ENCODE measurements around the gene RDH13. TPM values are rescaled to one million over a fixed set of nuclear protein-coding genes. Genes with fewer than 3 reads are reported as not detected.

The RDH13 gene
- total RNA-seq, 1 donor, result 12.7 TPM

GRCh38 chr19:55047951-55048350, 15.0 kb downstream of the RDH13 start:
- Histone ChIP-seq H3K27me3 (ENCODE audit: insufficient read depth, low read length) (no peaks in the 10 kb centered on the region), H2AFZ (ENCODE audit: low read length) (no peak overlapping the region), H3K4me3 (ENCODE audit: insufficient read depth, low read length) (no peak overlapping the region), H3K36me3 (ENCODE audit: insufficient read depth, low read length) (peaks cover 22% of the 10 kb centered on the region), H3K79me2 (ENCODE audit: insufficient read depth, low read length) (no peaks in the 10 kb centered on the region), H3K4me2 (ENCODE audit: insufficient read depth, low read length) (no peak overlapping the region), H3K9me3 (ENCODE audit: low read depth, low read length) (no peaks in the 10 kb centered on the region), H3K27ac (ENCODE audit: low read depth, low read length) (no peak overlapping the region), H3K4me1 (ENCODE audit: insufficient read depth, low read length) (no peaks in the 10 kb centered on the region), H4K20me1 (ENCODE audit: insufficient read depth, low read length) (no peaks in the 10 kb centered on the region)
- peak; percentile 43 for DNase-seq (ENCODE audit: insufficient read length, low spot score, missing footprints)
- no peak for TF ChIP-seq CTCF (IDR thresholded peaks at IDR 0.05; ENCODE audit: extremely low read depth, low read depth, low read length)

- no peaks in the 10 kb centered on the region for H3K4me1 ChIP-seq (ENCODE audit: insufficient read depth, low read length)
- no peaks in the 10 kb centered on the region for H3K9me3 ChIP-seq (ENCODE audit: low read depth, low read length)
- no peak overlapping the region for H3K4me2 ChIP-seq (ENCODE audit: insufficient read depth, low read length)
- no peak for TF ChIP-seq CTCF (IDR thresholded peaks at IDR 0.05; ENCODE audit: extremely low read depth, low read depth, low read length)
- H4K20me1 ChIP-seq (ENCODE audit: insufficient read depth, low read length), result no peaks in the 10 kb centered on the region
- no peak for DNase-seq (ENCODE audit: insufficient read length, low spot score, missing footprints)
- no peaks in the 10 kb centered on the region for H3K27me3 ChIP-seq (ENCODE audit: insufficient read depth, low read length)
- H3K36me3 ChIP-seq (ENCODE audit: insufficient read depth, low read length), result peaks cover 22% of the 10 kb centered on the region
- no peak overlapping the region for H2AFZ ChIP-seq (ENCODE audit: low read length)
- H3K4me3 ChIP-seq (ENCODE audit: insufficient read depth, low read length), result no peak overlapping the region
- no peak overlapping the region for H3K27ac ChIP-seq (ENCODE audit: low read depth, low read length)
- no peaks in the 10 kb centered on the region for H3K79me2 ChIP-seq (ENCODE audit: insufficient read depth, low read length)
Measured at GRCh38 chr19:55046975-55047622, 15.8 kb downstream of the RDH13 start.

GRCh38 chr19:55044771-55045716, 17.9 kb downstream of the RDH13 start:
- no peaks in the 10 kb centered on the region for H3K9me3 ChIP-seq (ENCODE audit: low read depth, low read length)
- no peak overlapping the region for H2AFZ ChIP-seq (ENCODE audit: low read length)
- H3K79me2 ChIP-seq (ENCODE audit: insufficient read depth, low read length), result no peaks in the 10 kb centered on the region
- no peak for TF ChIP-seq CTCF (IDR thresholded peaks at IDR 0.05; ENCODE audit: extremely low read depth, low read depth, low read length)
- peak; percentile 56 for DNase-seq (ENCODE audit: insufficient read length, low spot score, missing footprints)
- H3K27ac ChIP-seq (ENCODE audit: low read depth, low read length), result no peak overlapping the region
- H3K36me3 ChIP-seq (ENCODE audit: insufficient read depth, low read length), result peaks cover 19% of the 10 kb centered on the region
- H3K4me1 ChIP-seq (ENCODE audit: insufficient read depth, low read length), result no peaks in the 10 kb centered on the region
- no peak overlapping the region for H3K4me3 ChIP-seq (ENCODE audit: insufficient read depth, low read length)
- no peaks in the 10 kb centered on the region for H4K20me1 ChIP-seq (ENCODE audit: insufficient read depth, low read length)
- no peak overlapping the region for H3K4me2 ChIP-seq (ENCODE audit: insufficient read depth, low read length)
- no peaks in the 10 kb centered on the region for H3K27me3 ChIP-seq (ENCODE audit: insufficient read depth, low read length)

- no peaks in the 10 kb centered on the region for H3K4me1 ChIP-seq (ENCODE audit: insufficient read depth, low read length)
- no peak overlapping the region for H3K4me3 ChIP-seq (ENCODE audit: insufficient read depth, low read length)
- H3K27me3 ChIP-seq (ENCODE audit: insufficient read depth, low read length), result no peaks in the 10 kb centered on the region
- no peak overlapping the region for H3K4me2 ChIP-seq (ENCODE audit: insufficient read depth, low read length)
- peaks cover 19% of the 10 kb centered on the region for H3K36me3 ChIP-seq (ENCODE audit: insufficient read depth, low read length)
- no peaks in the 10 kb centered on the region for H3K9me3 ChIP-seq (ENCODE audit: low read depth, low read length)
- H3K79me2 ChIP-seq (ENCODE audit: insufficient read depth, low read length), result no peaks in the 10 kb centered on the region
- H2AFZ ChIP-seq (ENCODE audit: low read length), result no peak overlapping the region
- peak; percentile 43 for DNase-seq (ENCODE audit: insufficient read length, low spot score, missing footprints)
- H3K27ac ChIP-seq (ENCODE audit: low read depth, low read length), result no peak overlapping the region
- H4K20me1 ChIP-seq (ENCODE audit: insufficient read depth, low read length), result no peaks in the 10 kb centered on the region
- no peak for TF ChIP-seq CTCF (IDR thresholded peaks at IDR 0.05; ENCODE audit: extremely low read depth, low read depth, low read length)
Measured at GRCh38 chr19:55044286-55044685, 18.7 kb downstream of the RDH13 start.
